CD14-positive monocyte (primary cell): ENCODE measurements around the gene MIER3. TPM values are rescaled to one million over a fixed set of nuclear protein-coding genes. Genes with fewer than 3 reads are reported as not detected.

Experiments
- DNase-seq, 3 donors: peaks; one replicate each; pipeline ENCODE4 v3.0.0-alpha.2; 2011 to 2022
- H2AFZ ChIP-seq: 2 replicates; pipeline ENCODE4 v1.6.0; 2012; ENCODE audit warnings: mild to moderate bottlenecking, low read depth, low read length, inconsistent platforms; ENCODE audit not compliant: insufficient read depth, poor library complexity, severe bottlenecking
- H3K27ac ChIP-seq, 2 donors: 1 replicate in 1 of 2; 2 replicates in 1 of 2; pipeline ENCODE4 v1.5.1; 2012 to 2013; ENCODE audit warnings: low read length in 2 of 2, control low read depth in 1 of 2, inconsistent platforms in 1 of 2, low read depth in 1 of 2, mild to moderate bottlenecking in 1 of 2
- H3K27me3 ChIP-seq, 2 donors: one replicate each; pipeline versions ENCODE4 v1.6.0 to v1.6.1; 2011 to 2013; ENCODE audit warnings: low read length in 2 of 2; ENCODE audit not compliant: control insufficient read depth in 2 of 2, insufficient read depth in 2 of 2
- H3K36me3 ChIP-seq, 2 donors: replicated peaks in 1 of 2; 1 replicate in 1 of 2; 2 replicates in 1 of 2; pipeline versions ENCODE4 v1.5.1 to v1.6.1; 2012 to 2013; ENCODE audit warnings: low read length in 2 of 2, control low read depth in 1 of 2, inconsistent platforms in 1 of 2, mild to moderate bottlenecking in 1 of 2; ENCODE audit not compliant: insufficient read depth in 2 of 2, control insufficient read depth in 1 of 2
- H3K4me1 ChIP-seq, 2 donors: 1 replicate in 1 of 2; 2 replicates in 1 of 2; pipeline versions ENCODE4 v1.5.1 to v1.6.1; 2012 to 2013; ENCODE audit warnings: low read length in 2 of 2, control low read depth in 1 of 2, inconsistent platforms in 1 of 2, mild to moderate bottlenecking in 1 of 2, moderate library complexity in 1 of 2; ENCODE audit not compliant: insufficient read depth in 2 of 2, control insufficient read depth in 1 of 2
- H3K4me2 ChIP-seq: replicated peaks from 2 replicates; pipeline ENCODE3; 2012; ENCODE audit warnings: low read length, moderate library complexity, mild to moderate bottlenecking; ENCODE audit not compliant: poor library complexity, severe bottlenecking; ENCODE audit errors: extremely low read depth
- H3K4me3 ChIP-seq, 3 experiments: fragments of 200-600 bp in 1 of 3; sonication (generic) in 1 of 3; replicated peaks in 1 of 3; 1 replicate in 2 of 3; 2 replicates in 1 of 3; pipeline ENCODE4 v1.5.1; 2011 to 2013; ENCODE audit warnings: low read length in 3 of 3, mild to moderate bottlenecking in 3 of 3, control low read depth in 2 of 3, low read depth in 2 of 3, inconsistent platforms in 1 of 3, moderate library complexity in 1 of 3
- H3K79me2 ChIP-seq: 2 replicates; pipeline ENCODE4 v1.6.0; 2012; ENCODE audit warnings: mild to moderate bottlenecking, control low read depth, inconsistent platforms, low read length, moderate library complexity; ENCODE audit not compliant: insufficient read depth
- H3K9ac ChIP-seq: 2 replicates; pipeline ENCODE4 v1.6.0; 2017; ENCODE audit warnings: low read length, mild to moderate bottlenecking; ENCODE audit not compliant: insufficient read depth, poor library complexity, severe bottlenecking
- H3K9me3 ChIP-seq, 2 donors: replicated peaks in 1 of 2; 1 replicate in 1 of 2; 2 replicates in 1 of 2; pipeline versions ENCODE4 v1.5.1 to v1.6.1; 2012 to 2013; ENCODE audit warnings: low read length in 2 of 2, control low read depth in 1 of 2; ENCODE audit not compliant: control insufficient read depth in 1 of 2, insufficient read depth in 1 of 2
- H4K20me1 ChIP-seq: 2 replicates; pipeline ENCODE4 v1.6.0; 2012; ENCODE audit warnings: mild to moderate bottlenecking, low read length, control low read depth, moderate library complexity; ENCODE audit not compliant: insufficient read depth
- H3K27ac Mint-ChIP-seq, 7 donors: one replicate each; pipeline ENCODE4 v1.8.0; 2020; ENCODE audit warnings: mild to moderate bottlenecking in 7 of 7, mixed read lengths in 7 of 7, moderate library complexity in 6 of 7, inconsistent platforms in 2 of 7
- H3K27me3 Mint-ChIP-seq, 3 donors: one replicate each; pipeline ENCODE4 v1.8.0; 2021 to 2022; ENCODE audit warnings: low read depth in 3 of 3, mild to moderate bottlenecking in 3 of 3, mixed read lengths in 3 of 3, moderate library complexity in 3 of 3, inconsistent platforms in 1 of 3
- H3K36me3 Mint-ChIP-seq, 2 donors: one replicate each; pipeline ENCODE4 v1.8.0; 2020; ENCODE audit warnings: mixed read lengths in 2 of 2, inconsistent platforms in 1 of 2, mild to moderate bottlenecking in 1 of 2
- H3K4me1 Mint-ChIP-seq: one replicate; pipeline ENCODE4 v1.8.0; 2020; ENCODE audit warnings: mild to moderate bottlenecking, mixed read lengths
- H3K4me3 Mint-ChIP-seq, 2 donors: one replicate each; pipeline ENCODE4 v1.8.0; 2020; ENCODE audit warnings: mild to moderate bottlenecking in 2 of 2, mixed read lengths in 2 of 2, moderate library complexity in 1 of 2
- H3K9me3 Mint-ChIP-seq, 7 donors: one replicate each; pipeline ENCODE4 v1.8.0; 2020 to 2022; ENCODE audit warnings: mixed read lengths in 7 of 7, mild to moderate bottlenecking in 6 of 7, moderate library complexity in 6 of 7, inconsistent platforms in 2 of 7
- WGBS: methylation state at CpG from one replicate; pipeline ENCODE4 v1.1.5; 2013; ENCODE audit warnings: missing lambda C conversion rate; ENCODE audit not compliant: insufficient coverage; 5-methylcytosine and 5-hydroxymethylcytosine counted together
- intact Hi-C, 2 donors: fragments of 100-400 bp; cut with micrococcal nuclease; formaldehyde crosslinking; loops; one replicate each; pipeline versions ENCODE4 v1.15.0 to v1.15.1; 2023
- polyA plus RNA-seq, 3 donors: library from polyadenylated mRNA; depleted of rRNA in 1 of 3; unstranded in 2 of 3; stranded (reverse) in 1 of 3; fragments of 300-500 nt in 2 of 3; fragments of >200 nt in 1 of 3; fragmentation: Illumina TruSeq in 2 of 3; gene quantifications; 1 replicate in 2 of 3; 2 replicates in 1 of 3; pipeline ENCODE4 v1.2.3, GENCODE V29; 2012 to 2021
- TF ChIP-seq, protein P1 (sequence below): fragments of 200-600 bp; IDR thresholded peaks from one replicate; pipeline ENCODE4 v1.8.0; 2022; ENCODE audit warnings: antibody characterized with exemption, mild to moderate bottlenecking

Gene MIER3
- polyA plus RNA-seq, 3 donors, result 2.4 to 5.7 (median 2.9) TPM

DNA sequence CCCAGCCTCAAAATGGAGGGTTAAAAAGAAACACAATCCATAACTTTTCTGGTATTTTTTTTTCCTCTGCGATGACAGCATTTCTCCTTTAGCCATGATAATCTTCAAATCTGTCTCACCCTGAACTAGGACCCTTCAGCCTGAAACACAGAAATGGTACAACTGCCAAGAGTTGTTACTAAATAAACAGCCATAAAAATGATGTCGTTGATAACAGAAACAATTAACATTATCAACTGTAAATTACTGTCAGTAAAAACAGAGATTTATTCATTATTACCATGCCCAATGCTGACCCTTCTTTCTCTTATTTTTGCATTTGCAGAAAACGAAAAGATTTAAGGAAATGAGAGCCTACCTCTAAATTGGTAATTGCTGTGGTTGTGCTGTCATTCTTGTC lies 19.4 kb upstream of the MIER3 start:
- intact Hi-C loops, result no loop called here
- no peaks in the 10 kb centered on the region for H3K9me3 ChIP-seq
- no peak overlapping the region for H3K4me2 ChIP-seq
- H3K4me1 Mint-ChIP-seq, result no peaks in the 10 kb centered on the region
- no peak overlapping the region for H2AFZ ChIP-seq
- no peak overlapping the region for H3K4me3 Mint-ChIP-seq
- no peaks in the 10 kb centered on the region for H3K4me1 ChIP-seq
- H3K9me3 Mint-ChIP-seq, result no peaks in the 10 kb centered on the region
- no peaks in the 10 kb centered on the region for H3K36me3 Mint-ChIP-seq
- no peak overlapping the region for H3K9ac ChIP-seq
- WGBS, result 100% methylated on average over 2 of the region's 3 CpGs
- no peak overlapping the region for H3K27ac ChIP-seq
- H4K20me1 ChIP-seq, result no peaks in the 10 kb centered on the region
- DNase-seq, result no peak
- H3K27me3 Mint-ChIP-seq, result peaks cover 0 to 7% (median 2%) of the 10 kb centered on the region in 3 donors
- no peaks in the 10 kb centered on the region for H3K36me3 ChIP-seq
- H3K27me3 ChIP-seq, result no peaks in the 10 kb centered on the region
- H3K79me2 ChIP-seq, result no peaks in the 10 kb centered on the region
- H3K27ac Mint-ChIP-seq, result no peak overlapping the region
- TF ChIP-seq, protein P1, sequence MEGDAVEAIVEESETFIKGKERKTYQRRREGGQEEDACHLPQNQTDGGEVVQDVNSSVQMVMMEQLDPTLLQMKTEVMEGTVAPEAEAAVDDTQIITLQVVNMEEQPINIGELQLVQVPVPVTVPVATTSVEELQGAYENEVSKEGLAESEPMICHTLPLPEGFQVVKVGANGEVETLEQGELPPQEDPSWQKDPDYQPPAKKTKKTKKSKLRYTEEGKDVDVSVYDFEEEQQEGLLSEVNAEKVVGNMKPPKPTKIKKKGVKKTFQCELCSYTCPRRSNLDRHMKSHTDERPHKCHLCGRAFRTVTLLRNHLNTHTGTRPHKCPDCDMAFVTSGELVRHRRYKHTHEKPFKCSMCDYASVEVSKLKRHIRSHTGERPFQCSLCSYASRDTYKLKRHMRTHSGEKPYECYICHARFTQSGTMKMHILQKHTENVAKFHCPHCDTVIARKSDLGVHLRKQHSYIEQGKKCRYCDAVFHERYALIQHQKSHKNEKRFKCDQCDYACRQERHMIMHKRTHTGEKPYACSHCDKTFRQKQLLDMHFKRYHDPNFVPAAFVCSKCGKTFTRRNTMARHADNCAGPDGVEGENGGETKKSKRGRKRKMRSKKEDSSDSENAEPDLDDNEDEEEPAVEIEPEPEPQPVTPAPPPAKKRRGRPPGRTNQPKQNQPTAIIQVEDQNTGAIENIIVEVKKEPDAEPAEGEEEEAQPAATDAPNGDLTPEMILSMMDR, result no peak
- no peak overlapping the region for H3K4me3 ChIP-seq

DNA sequence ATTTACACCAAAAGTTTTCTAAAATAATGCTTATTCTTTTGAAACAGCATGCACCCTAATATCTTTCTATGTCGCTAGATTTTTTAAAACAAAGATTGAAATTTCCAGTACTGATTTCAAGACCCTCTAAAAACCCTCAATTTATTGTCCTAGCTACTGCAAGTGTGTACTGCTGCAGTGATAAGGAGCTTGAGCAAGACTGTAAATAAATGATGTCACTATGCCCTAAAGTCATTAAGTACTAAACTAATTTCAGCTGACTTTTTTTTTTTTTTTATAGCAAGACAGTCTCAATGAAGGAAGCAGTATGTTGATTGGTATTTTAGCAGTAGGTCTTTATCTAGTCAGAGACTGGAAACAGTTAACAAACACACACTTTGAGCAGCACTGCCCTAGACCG lies 12.2 kb upstream of the MIER3 start:
- intact Hi-C loops, result no loop called here
- Mint-ChIP-seq H3K27ac (no peak overlapping the region), H3K4me3 (no peak overlapping the region), H3K27me3 (peaks cover 4 to 7% (median 6%) of the 10 kb centered on the region in 3 donors), H3K36me3 (no peaks in the 10 kb centered on the region), H3K9me3 (peaks cover 2 to 11% (median 5%) of the 10 kb centered on the region in 7 donors), H3K4me1 (peaks cover 5% of the 10 kb centered on the region)
- H4K20me1 ChIP-seq, result no peaks in the 10 kb centered on the region
- TF ChIP-seq, protein P1, result no peak
- H3K27me3 ChIP-seq, result no peaks in the 10 kb centered on the region
- H3K27ac ChIP-seq, result no peak overlapping the region
- H3K36me3 ChIP-seq, result no peaks in the 10 kb centered on the region
- H2AFZ ChIP-seq, result no peak overlapping the region
- no peak overlapping the region for H3K4me3 ChIP-seq
- H3K4me1 ChIP-seq, result no peaks in the 10 kb centered on the region
- H3K4me2 ChIP-seq, result no peak overlapping the region
- no peaks in the 10 kb centered on the region for H3K9me3 ChIP-seq
- 100% methylated on average over 1 of the region's 2 CpGs for WGBS
- no peak overlapping the region for H3K9ac ChIP-seq
- no peak for DNase-seq
- no peaks in the 10 kb centered on the region for H3K79me2 ChIP-seq
